K562 (cell line): ENCODE results near the gene AMOTL1. TPM values are rescaled to one million over a fixed set of nuclear protein-coding genes. Genes with fewer than 3 reads are reported as not detected.
A peak's percentile ranks its signal among the peaks of the same experiment; 100 is the strongest.

ENCODE experiments used
- ATAC-seq: fragments of 200-7000 bp; cut with Tn5 transposase; 3 replicates; pipeline ENCODE4 v1.9.1; 2020; ENCODE audit warnings: moderate library complexity
- BruUV-seq: library from RNA; stranded (reverse); fragments of 400-500 nt; replicated peaks from 2 replicates; lab custom pipeline; 2021; lab: Mats Ljungman, UMichigan
- CTCF ChIA-PET: fragments of 300-600 bp; formaldehyde crosslinking; extraction: SDS; loops from one replicate; lab custom pipeline; 2021; ENCODE audit warnings: low intra/inter-chr PET ratio; lab: Yijun Ruan, JAX
- POLR2A ChIA-PET: fragments of 300-600, 350-650 bp; sonication (Branson Sonifier 250); formaldehyde crosslinking; extraction: SDS; loops from one replicate; lab custom pipeline; 2021; ENCODE audit warnings: antibody characterized with exemption, inconsistent platforms; lab: Yijun Ruan, JAX
- DNase-seq, 4 experiments: peaks; one replicate each; pipeline versions ENCODE4 v3.0.0 to v3.0.0-alpha.2; 2011 to 2018; ENCODE audit warnings: low spot score in 3 of 4, mixed read lengths in 3 of 4; ENCODE audit errors: extremely low read depth in 1 of 4
- FAIRE-seq: peaks from 2 replicates; lab custom pipeline; 2011; peaks lifted over from hg19 to GRCh38; lab: Jason Lieb, UNC
- H2AFZ ChIP-seq: 2 replicates; pipeline ENCODE4 v1.6.0; 2011; ENCODE audit warnings: low read depth, low read length, control low read depth, inconsistent platforms
- H3K27ac ChIP-seq: fragments of 200-600 bp; 3 replicates; pipeline ENCODE4 v1.8.0; 2011; ENCODE audit warnings: low read depth, mild to moderate bottlenecking, control low read depth, inconsistent platforms, low read length, moderate library complexity, mixed read lengths; ENCODE audit errors: extremely low read depth
- H3K27me3 ChIP-seq, 2 experiments: fragments of 300-600 bp in 1 of 2; 2 replicates in 1 of 2; 3 replicates in 1 of 2; pipeline versions ENCODE4 v1.6.0 to v1.8.0; 2011; ENCODE audit warnings: inconsistent platforms in 2 of 2, low read length in 2 of 2, mild to moderate bottlenecking in 1 of 2, mixed read lengths in 1 of 2, moderate library complexity in 1 of 2; ENCODE audit not compliant: control insufficient read depth in 2 of 2, insufficient read depth in 2 of 2
- H3K36me3 ChIP-seq: fragments of 300-600 bp; 3 replicates; pipeline ENCODE4 v1.8.0; 2011; ENCODE audit warnings: mild to moderate bottlenecking, low read length, inconsistent platforms; ENCODE audit not compliant: control insufficient read depth, insufficient read depth
- H3K4me1 ChIP-seq, 2 experiments: fragments of 200-600 bp in 1 of 2; replicated peaks in 1 of 2; 2 replicates in 1 of 2; 3 replicates in 1 of 2; pipeline versions ENCODE4 v1.5.1 to v1.8.0; 2011; ENCODE audit warnings: inconsistent platforms in 2 of 2, low read length in 2 of 2, mild to moderate bottlenecking in 1 of 2, mixed read lengths in 1 of 2, moderate library complexity in 1 of 2; ENCODE audit not compliant: control insufficient read depth in 2 of 2, insufficient read depth in 2 of 2
- H3K4me2 ChIP-seq: 2 replicates; pipeline ENCODE4 v1.6.1; 2011; ENCODE audit warnings: low read length, control low read depth, inconsistent platforms, mixed read lengths; ENCODE audit not compliant: insufficient read depth
- H3K4me3 ChIP-seq: fragments of 200-600 bp; sonication (generic), shearing (Covaris generic); 2 replicates; pipeline ENCODE4 v1.5.1; 2016; ENCODE audit warnings: control low read depth, inconsistent platforms
- H3K79me2 ChIP-seq: fragments of 200-600 bp; 3 replicates; pipeline ENCODE4 v1.8.0; 2011; ENCODE audit warnings: low read length, inconsistent platforms; ENCODE audit not compliant: control insufficient read depth, insufficient read depth
- H3K9ac ChIP-seq, 2 experiments: 2 replicates each; pipeline versions ENCODE4 v1.6.0 to v1.6.1; 2011; ENCODE audit warnings: low read depth in 2 of 2, low read length in 2 of 2, control low read depth in 1 of 2, inconsistent platforms in 1 of 2, mild to moderate bottlenecking in 1 of 2, mixed read lengths in 1 of 2; ENCODE audit not compliant: insufficient read depth in 1 of 2
- H3K9me1 ChIP-seq: one replicate; pipeline ENCODE4 v1.6.0; 2011; ENCODE audit warnings: inconsistent platforms, mild to moderate bottlenecking, low read length, moderate library complexity; ENCODE audit not compliant: control insufficient read depth, insufficient read depth
- H3K9me3 ChIP-seq: replicated peaks from 2 replicates; pipeline ENCODE4 v1.5.1; 2011; ENCODE audit warnings: low read depth, low read length, inconsistent platforms; ENCODE audit not compliant: control insufficient read depth, insufficient read depth
- H4K20me1 ChIP-seq: replicated peaks from 2 replicates; pipeline ENCODE4 v1.6.1; 2011; ENCODE audit warnings: low read length, inconsistent platforms, mixed read lengths; ENCODE audit not compliant: control insufficient read depth, insufficient read depth
- BCOR ChIP-seq: fragments of 450-650 bp; IDR thresholded peaks from 2 replicates; pipeline ENCODE4 v1.6.1; 2016
- BRD4 ChIP-seq: fragments of 200-600 bp; sonication (generic); IDR thresholded peaks from 2 replicates; pipeline ENCODE4 v1.6.1; 2017; ENCODE audit warnings: inconsistent platforms
- GABPA ChIP-seq: fragments of 200-800 bp; sonication (Bioruptor generic); conservative IDR thresholded peaks from 2 replicates; pipeline ENCODE4 v1.6.1; 2016; ENCODE audit warnings: low read depth, missing genetic modification characterization, missing compliant biosample characterization
- GTF2B ChIP-seq: IDR thresholded peaks from 2 replicates; pipeline ENCODE4 v1.6.1; 2011; ENCODE audit not compliant: insufficient read length; ENCODE audit errors: extremely low read depth
- HMG20A ChIP-seq: fragments of 450-650 bp; formaldehyde crosslinking; conservative IDR thresholded peaks from 2 replicates; pipeline ENCODE4 v1.4.0; 2020; ENCODE audit warnings: mild to moderate bottlenecking, mixed read lengths
- MAFG ChIP-seq: fragments of 450-650 bp; conservative IDR thresholded peaks from 2 replicates; pipeline ENCODE4 v1.6.1; 2016; ENCODE audit warnings: missing genetic modification characterization, missing compliant biosample characterization
- MEF2A ChIP-seq: IDR thresholded peaks from 2 replicates; pipeline ENCODE4 v1.6.1; 2011; ENCODE audit warnings: low read depth, mild to moderate bottlenecking, low read length, moderate library complexity; ENCODE audit not compliant: control insufficient read depth
- NCOR1 ChIP-seq: fragments of 450-650 bp; IDR thresholded peaks from 2 replicates; pipeline ENCODE4 v1.6.1; 2016; ENCODE audit warnings: mild to moderate bottlenecking, moderate library complexity
- NFE2L1 ChIP-seq: fragments of 450-650 bp; IDR thresholded peaks from 2 replicates; pipeline ENCODE4 v1.6.1; 2016; ENCODE audit warnings: missing genetic modification characterization, low read depth, mild to moderate bottlenecking, missing compliant biosample characterization, moderate library complexity, borderline replicate concordance
- NFRKB ChIP-seq: fragments of 450-650 bp; IDR thresholded peaks from 2 replicates; pipeline ENCODE4 v1.6.1; 2016; ENCODE audit warnings: low read depth
- PTRF ChIP-seq: fragments of 450-650 bp; IDR thresholded peaks from 2 replicates; pipeline ENCODE4 v1.6.1; 2016; ENCODE audit warnings: mild to moderate bottlenecking, missing genetic modification characterization, missing compliant biosample characterization
- RAD21 ChIP-seq, 2 experiments: fragments of 250-450 bp in 1 of 2; fragments of 450-650 bp in 1 of 2; sonication (Bioruptor Pico) in 1 of 2; formaldehyde crosslinking in 1 of 2; IDR thresholded peaks in 1 of 2; conservative IDR thresholded peaks in 1 of 2; 2 replicates each; pipeline versions ENCODE4 v1.4.0 to v1.8.0; 2020 to 2022; ENCODE audit warnings: mild to moderate bottlenecking in 2 of 2, moderate library complexity in 1 of 2
- RBFOX2 ChIP-seq: fragments of 200-400 bp; formaldehyde crosslinking; IDR thresholded peaks from 2 replicates; pipeline ENCODE4 v1.6.1; 2017; ENCODE audit warnings: low read depth, mild to moderate bottlenecking, low read length, moderate library complexity
- RBM22 ChIP-seq: fragments of 200-400 bp; formaldehyde crosslinking; IDR thresholded peaks from 2 replicates; pipeline ENCODE4 v1.6.1; 2018; ENCODE audit warnings: low read length, low read depth; ENCODE audit not compliant: poor library complexity, severe bottlenecking
- RCOR1 ChIP-seq, 2 experiments: IDR thresholded peaks; 2 replicates each; pipeline ENCODE4 v1.6.1; 2012; ENCODE audit warnings: low read depth in 2 of 2, low read length in 2 of 2, borderline replicate concordance in 1 of 2, improper control_type of control experiment in 1 of 2
- SIN3B ChIP-seq: fragments of 450-650 bp; IDR thresholded peaks from 2 replicates; pipeline ENCODE4 v1.6.1; 2017; ENCODE audit warnings: low read depth, mild to moderate bottlenecking, moderate library complexity
- SREBF1 ChIP-seq: fragments of 150-350 bp; IDR thresholded peaks from 2 replicates; pipeline ENCODE4 v1.6.1; 2014; ENCODE audit warnings: antibody characterized with exemption, low read depth, low read length, borderline replicate concordance
- TOE1 ChIP-seq, 2 experiments: fragments of 450-650 bp in 1 of 2; sonication (generic) in 1 of 2; formaldehyde crosslinking in 1 of 2; IDR thresholded peaks; 2 replicates each; pipeline versions ENCODE4 v1.7.1 to v1.8.0; 2016 to 2022; ENCODE audit warnings: borderline replicate concordance in 2 of 2, mild to moderate bottlenecking in 2 of 2, antibody characterized with exemption in 1 of 2, inconsistent platforms in 1 of 2, low read depth in 1 of 2, missing genetic modification reagents in 1 of 2, moderate library complexity in 1 of 2
- ZNF197 ChIP-seq: fragments of 200-800 bp; sonication (Bioruptor generic); IDR thresholded peaks from 2 replicates; pipeline ENCODE4 v1.6.1; 2016; ENCODE audit warnings: low read depth, missing genetic modification characterization, missing compliant biosample characterization
- ZNF436 ChIP-seq: fragments of 250-450, 450-650 bp; sonication (Bioruptor Pico); formaldehyde crosslinking; IDR thresholded peaks from 2 replicates; pipeline ENCODE4 v1.7.0; 2020; ENCODE audit warnings: mild to moderate bottlenecking
- ZNF583 ChIP-seq: fragments of 250-450 bp; sonication (Bioruptor Pico); IDR thresholded peaks from 2 replicates; pipeline ENCODE4 v1.4.0; 2020
- ZSCAN32 ChIP-seq: fragments of 450-650 bp; formaldehyde crosslinking; IDR thresholded peaks from 2 replicates; pipeline ENCODE4 v1.4.0; 2020; ENCODE audit warnings: mild to moderate bottlenecking, moderate library complexity
- ZZZ3 ChIP-seq: fragments of 450-650 bp; IDR thresholded peaks from 2 replicates; pipeline ENCODE4 v1.6.1; 2016; ENCODE audit warnings: antibody characterized with exemption, mild to moderate bottlenecking, moderate library complexity
- WGBS: fragments of 100-300 bp; shearing (Covaris generic); methylation state at CpG from one replicate; pipeline ENCODE4 v1.1.6; 2016; ENCODE audit warnings: low coverage, mixed read lengths; ENCODE audit not compliant: insufficient coverage; ENCODE audit errors: missing lambda C conversion rate; 5-methylcytosine and 5-hydroxymethylcytosine counted together
- in situ Hi-C: fragments of 300-500 bp; cut with MboI; formaldehyde crosslinking; loops from 4 replicates; pipeline ENCODE4 v1.15.0; 2018; ENCODE audit warnings: inconsistent platforms, mixed read lengths
- intact Hi-C: fragments of 100-400 bp; cut with micrococcal nuclease; formaldehyde crosslinking; loops from 2 replicates; pipeline ENCODE4 v1.14.2; 2022
- polyA plus RNA-seq, 8 experiments: library from polyadenylated mRNA; depleted of rRNA in 4 of 8; stranded (reverse) in 5 of 8; unstranded in 3 of 8; fragments of >200 nt; fragmentation: Nextera tagmentation in 2 of 8; fragmentation: Illumina TruSeq in 1 of 8; extraction: Ambion mirVana in 2 of 8; extraction: Trizol in 1 of 8; gene quantifications; 2 replicates each; pipeline versions ENCODE4 v1.2.1 to v1.2.3, GENCODE V29; 2011 to 2014; ENCODE audit warnings: inconsistent platforms in 1 of 8, missing spikeins in 1 of 8
- total RNA-seq, 7 experiments: library from RNA; depleted of rRNA in 6 of 7; stranded (reverse); fragments of >200 nt in 6 of 7; fragmentation: Illumina TruSeq in 2 of 7; extraction: Trizol in 2 of 7; gene quantifications; 2 replicates each; pipeline versions ENCODE4 v1.2.1 to v1.2.3, GENCODE V29; 2011 to 2021; ENCODE audit warnings: low replicate concordance in 1 of 7

AMOTL1 gene
- total and polyA plus RNA-seq, 9 of the 15 experiments (the other 6 are each of a cell fraction or from before 2014, with no cell fraction given) = 4.0 to 35.4 (median 14.0) TPM

GRCh38 chr11:94732617-94733281 lies 35.4 kb upstream of the AMOTL1 start:
- CTCF ChIA-PET = no interaction called here
- intact Hi-C loops (loop anchor here (5.0 kb wide), 1 partner anchor 95 kb away; no protein-coding TSS in a partner anchor), in situ Hi-C loops (no loop called here)
- no peaks in the 10 kb centered on the region for H3K79me2 ChIP-seq
- H3K27ac ChIP-seq = peak overlapping the region; percentile 36; the same call in 2 of the 3 replicates
- no peaks in the 10 kb centered on the region for H4K20me1 ChIP-seq
- DNase-seq = peak in 1 of 4 experiments; percentile 28
- H3K36me3 ChIP-seq = no peaks in the 10 kb centered on the region
- no peaks in the 10 kb centered on the region for H3K27me3 ChIP-seq
- no peak for FAIRE-seq
- WGBS = 11% methylated on average over 7 of the region's 7 CpGs
- H3K4me3 ChIP-seq = no peak overlapping the region
- no TSS peak for BruUV-seq
- H3K4me1 ChIP-seq = peaks cover 4 to 46% of the 10 kb centered on the region in 2 experiments; a peak in 4 of 5 replicates
- ATAC-seq = peak; percentile 7; the same call in 2 of the 3 replicates
- peak overlapping the region in 1 of 2 experiments; percentile 60; a peak in 1 of 4 replicates for H3K9ac ChIP-seq
- H3K4me2 ChIP-seq = peak overlapping the region; percentile 12; the same call in 1 of the 2 replicates
- POLR2A ChIA-PET = interaction anchor here (1.2 to 1.7 kb wide), 2 partner anchors 10 to 13 kb away, joined by 3 to 5 read pairs; no protein-coding TSS in a partner anchor
- H3K9me3 ChIP-seq = no peaks in the 10 kb centered on the region
- peak overlapping the region; percentile 53 for H2AFZ ChIP-seq
- no peaks in the 10 kb centered on the region for H3K9me1 ChIP-seq
- no peak for TF ChIP-seq ZZZ3
- no peak for TF ChIP-seq TOE1 (IDR thresholded peaks at IDR 0.05; ENCODE audit: borderline replicate concordance)
- TF ChIP-seq TOE1 (CRISPR knock-in tag; IDR thresholded peaks at IDR 0.05; ENCODE audit: borderline replicate concordance, low read depth) = no peak
- 0 out of 2 replicates have a peak, but pooled peaks have one; percentile 17 for TF ChIP-seq MAFG (tag)
- no peak for TF ChIP-seq MEF2A
- TF ChIP-seq PTRF (tag) = no peak
- no peak for TF ChIP-seq ZNF436 (CRISPR knock-in tag)
- no peak for TF ChIP-seq ZSCAN32 (CRISPR knock-in tag)
- TF ChIP-seq BCOR = peak; percentile 95
- peak in 1 of 2 experiments; percentile 38; a peak in 1 of 4 replicates for TF ChIP-seq RCOR1 (IDR thresholded peaks at IDR 0.05; ENCODE audit: borderline replicate concordance in 1 of 2, low read depth in 2 of 2, low read length in 2 of 2)
- TF ChIP-seq RBFOX2 = no peak
- no peak for TF ChIP-seq RBM22
- TF ChIP-seq NFRKB = 0 out of 2 replicates have a peak, but pooled peaks have one; percentile 9
- no peak for TF ChIP-seq NFE2L1 (tag)
- no peak for TF ChIP-seq HMG20A (CRISPR knock-in tag)
- TF ChIP-seq GABPA (tag) = peak; percentile 58
- TF ChIP-seq BRD4 = no peak
- no peak for TF ChIP-seq NCOR1
- 0 out of 4 replicates have a peak, but pooled peaks of 1 of the 2 experiments have one; percentile 13 for TF ChIP-seq RAD21 (CRISPR knock-in tag; conservative IDR thresholded peaks at IDR 0.05 in 1 of 2, IDR thresholded peaks at IDR 0.05 in 1 of 2)
- TF ChIP-seq SREBF1 = no peak
- no peak for TF ChIP-seq SIN3B
- no peak for TF ChIP-seq GTF2B
- 0 out of 2 replicates have a peak, but pooled peaks have one; percentile 38 for TF ChIP-seq ZNF583
- no peak for TF ChIP-seq ZNF197 (CRISPR knock-in tag)
